ENCODE measurements around the gene TBC1D2B.
A peak's percentile ranks its signal among the peaks of the same experiment; 100 is the strongest.
"Not testable (repeated sequence)": the region's sequence is repeated elsewhere in the genome, so short reads cannot be mapped to it uniquely, and the experiment has no call there.

TBC1D2B gene

GRCh38 chr15:77996226-77996625 is 81.3 kb downstream of the TBC1D2B start:
- H3K14ac ChIP-seq (ENCODE audit: low read length); H2AK5ac ChIP-seq (ENCODE audit: low read length); H3K4ac ChIP-seq (ENCODE audit: low read depth, low read length); H2BK12ac ChIP-seq (ENCODE audit: low read length); H3K27ac ChIP-seq (ENCODE audit: low read depth, low read length); H3K23ac ChIP-seq (ENCODE audit: low read length); H3K27me3 ChIP-seq (ENCODE audit: insufficient read depth, low read length); H3K18ac ChIP-seq (ENCODE audit: low read length); H3K4me3 ChIP-seq (ENCODE audit: low read depth, low read length); DNase-seq; H4K8ac ChIP-seq (ENCODE audit: low read depth, low read length); H3K9me3 ChIP-seq (ENCODE audit: insufficient read depth, low read depth, low read length); H4K12ac ChIP-seq (ENCODE audit: low read depth, low read length); H2BK120ac ChIP-seq (ENCODE audit: insufficient read depth, low read length, poor library complexity); H3K4me2 ChIP-seq (ENCODE audit: low read length); H3K9ac ChIP-seq (ENCODE audit: low read length); H3K79me2 ChIP-seq (ENCODE audit: control insufficient read depth, insufficient read depth, low read length, poor library complexity); H2BK5ac ChIP-seq (ENCODE audit: low read depth, low read length, poor library complexity); H4K91ac ChIP-seq (ENCODE audit: low read depth, low read length); H2AFZ ChIP-seq (ENCODE audit: insufficient read depth, low read length, poor library complexity): not testable (repeated sequence)
- Histone ChIP-seq H3K36me3 (ENCODE audit: control insufficient read depth in 1 of 2, insufficient read depth in 2 of 2, low read length in 2 of 2) (peaks cover 10 to 12% of the 10 kb centered on the region in 2 experiments), H3K4me1 (ENCODE audit: control insufficient read depth in 1 of 2, insufficient read depth in 2 of 2, low read length in 2 of 2) (peaks cover 14% of the 10 kb centered on the region in 2 experiments), H3K79me1 (ENCODE audit: low read length) (peaks cover 11% of the 10 kb centered on the region)
- no CpG with 5 or more reads among the region's 8 CpGs for WGBS (ENCODE audit: extremely low coverage, insufficient coverage, insufficient read length)

DNA sequence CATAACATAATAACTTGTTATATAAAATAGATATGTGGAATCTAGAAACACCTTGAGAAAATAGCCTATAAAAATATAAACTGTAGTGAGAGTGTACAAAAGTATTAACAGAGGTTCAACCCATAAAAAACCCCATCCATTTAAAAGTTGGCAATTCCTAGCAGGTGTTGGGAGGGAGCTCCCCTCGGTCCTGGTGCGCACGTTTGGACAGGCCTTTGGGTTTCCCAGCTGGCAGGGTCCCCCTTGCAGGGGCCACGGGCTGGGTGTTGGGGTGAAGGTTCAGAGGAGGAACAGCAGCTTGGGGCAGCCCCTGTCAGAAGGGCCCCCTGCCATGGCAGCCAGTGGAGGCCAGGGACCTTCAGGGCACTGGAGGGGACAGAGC is 82.0 kb downstream of the TBC1D2B start:
- not testable (repeated sequence) for H3K4me2 ChIP-seq (ENCODE audit: low read length); H4K91ac ChIP-seq (ENCODE audit: low read depth, low read length); H4K12ac ChIP-seq (ENCODE audit: low read depth, low read length); H3K27ac ChIP-seq (ENCODE audit: low read depth, low read length); H3K79me2 ChIP-seq (ENCODE audit: control insufficient read depth, insufficient read depth, low read length, poor library complexity); H2BK120ac ChIP-seq (ENCODE audit: insufficient read depth, low read length, poor library complexity); H3K27me3 ChIP-seq (ENCODE audit: insufficient read depth, low read length); H3K9me3 ChIP-seq (ENCODE audit: insufficient read depth, low read depth, low read length); H3K4ac ChIP-seq (ENCODE audit: low read depth, low read length); H3K9ac ChIP-seq (ENCODE audit: low read length); H3K4me3 ChIP-seq (ENCODE audit: low read depth, low read length); H2BK5ac ChIP-seq (ENCODE audit: low read depth, low read length, poor library complexity); H4K8ac ChIP-seq (ENCODE audit: low read depth, low read length); H2AK5ac ChIP-seq (ENCODE audit: low read length); DNase-seq; H3K18ac ChIP-seq (ENCODE audit: low read length); H2BK12ac ChIP-seq (ENCODE audit: low read length); H2AFZ ChIP-seq (ENCODE audit: insufficient read depth, low read length, poor library complexity); H3K14ac ChIP-seq (ENCODE audit: low read length); H3K23ac ChIP-seq (ENCODE audit: low read length)
- Histone ChIP-seq H3K79me1 (ENCODE audit: low read length) (peaks cover 13% of the 10 kb centered on the region), H3K4me1 (ENCODE audit: control insufficient read depth in 1 of 2, insufficient read depth in 2 of 2, low read length in 2 of 2) (peaks cover 17 to 18% of the 10 kb centered on the region in 2 experiments), H3K36me3 (ENCODE audit: control insufficient read depth in 1 of 2, insufficient read depth in 2 of 2, low read length in 2 of 2) (peaks cover 7 to 12% of the 10 kb centered on the region in 2 experiments)
- WGBS (ENCODE audit: extremely low coverage, insufficient coverage, insufficient read length): no CpG with 5 or more reads among the region's 4 CpGs

- H2AFZ ChIP-seq (ENCODE audit: insufficient read depth, low read length, poor library complexity); H3K27me3 ChIP-seq (ENCODE audit: insufficient read depth, low read length); H3K9me3 ChIP-seq (ENCODE audit: insufficient read depth, low read depth, low read length); H4K8ac ChIP-seq (ENCODE audit: low read depth, low read length); H2AK5ac ChIP-seq (ENCODE audit: low read length); H3K4ac ChIP-seq (ENCODE audit: low read depth, low read length); H4K91ac ChIP-seq (ENCODE audit: low read depth, low read length); H3K18ac ChIP-seq (ENCODE audit: low read length); H4K12ac ChIP-seq (ENCODE audit: low read depth, low read length); H2BK120ac ChIP-seq (ENCODE audit: insufficient read depth, low read length, poor library complexity); H3K23ac ChIP-seq (ENCODE audit: low read length); H3K9ac ChIP-seq (ENCODE audit: low read length); H2BK12ac ChIP-seq (ENCODE audit: low read length); H3K14ac ChIP-seq (ENCODE audit: low read length); H3K27ac ChIP-seq (ENCODE audit: low read depth, low read length); H3K4me2 ChIP-seq (ENCODE audit: low read length); H3K4me3 ChIP-seq (ENCODE audit: low read depth, low read length); H2BK5ac ChIP-seq (ENCODE audit: low read depth, low read length, poor library complexity); H3K79me2 ChIP-seq (ENCODE audit: control insufficient read depth, insufficient read depth, low read length, poor library complexity): not testable (repeated sequence)
- WGBS (ENCODE audit: extremely low coverage, insufficient coverage, insufficient read length): no CpG with 5 or more reads among the region's 15 CpGs
- Histone ChIP-seq H3K36me3 (ENCODE audit: control insufficient read depth in 1 of 2, insufficient read depth in 2 of 2, low read length in 2 of 2) (peaks cover 7 to 12% of the 10 kb centered on the region in 2 experiments), H3K79me1 (ENCODE audit: low read length) (peaks cover 13% of the 10 kb centered on the region), H3K4me1 (ENCODE audit: control insufficient read depth in 1 of 2, insufficient read depth in 2 of 2, low read length in 2 of 2) (peaks cover 19 to 22% of the 10 kb centered on the region in 2 experiments)
- peak; percentile 92 to 98 for DNase-seq
Measured at GRCh38 chr15:77994893-77995536, 82.5 kb downstream of the TBC1D2B start.

DNA sequence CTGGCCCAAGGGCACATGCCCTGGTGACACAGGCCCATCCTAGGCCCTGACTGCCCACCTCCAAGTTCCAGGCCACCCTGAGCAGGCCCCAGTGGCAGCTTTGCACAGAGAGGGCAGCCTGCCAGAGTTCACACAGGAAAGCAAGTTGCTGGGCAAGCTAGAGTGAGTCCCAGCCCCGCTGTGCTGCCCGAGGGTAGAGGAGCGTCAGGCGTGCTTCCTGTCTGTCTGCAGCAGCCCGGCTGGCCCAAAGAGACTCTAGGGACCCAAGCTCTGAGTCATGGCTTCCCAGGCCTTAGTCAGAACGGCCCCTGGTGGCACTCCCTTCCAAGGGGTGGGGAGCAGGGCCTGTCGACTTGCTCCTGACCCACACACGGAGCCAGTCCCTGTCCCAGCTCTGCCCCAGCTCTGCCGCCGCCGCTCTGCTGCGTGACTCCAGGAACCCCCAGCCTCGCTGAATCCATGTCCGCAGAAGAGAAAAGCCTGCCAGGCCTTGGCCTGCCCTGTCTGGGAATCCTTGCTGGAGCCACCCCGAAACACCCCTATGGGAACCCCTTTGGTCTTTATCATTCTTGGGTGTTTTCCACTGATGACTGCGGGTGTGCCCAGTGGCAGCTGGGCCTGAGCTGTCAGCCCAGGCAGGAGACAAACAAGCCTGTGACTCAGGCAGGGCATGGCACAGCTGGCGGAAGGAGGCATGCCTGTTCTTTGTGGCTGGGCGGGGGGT is 83.4 kb downstream of the TBC1D2B start:
- peak overlapping the region; percentile 2 for H3K4ac ChIP-seq (ENCODE audit: low read depth, low read length)

More for the DNA sequence above, 83.4 kb downstream of the TBC1D2B start:
- H3K4me2 ChIP-seq (ENCODE audit: low read length); H3K23ac ChIP-seq (ENCODE audit: low read length); H3K9ac ChIP-seq (ENCODE audit: low read length); H3K9me3 ChIP-seq (ENCODE audit: insufficient read depth, low read depth, low read length); H4K12ac ChIP-seq (ENCODE audit: low read depth, low read length); H2AFZ ChIP-seq (ENCODE audit: insufficient read depth, low read length, poor library complexity); H3K4me3 ChIP-seq (ENCODE audit: low read depth, low read length); H3K27me3 ChIP-seq (ENCODE audit: insufficient read depth, low read length); H3K14ac ChIP-seq (ENCODE audit: low read length); H3K79me2 ChIP-seq (ENCODE audit: control insufficient read depth, insufficient read depth, low read length, poor library complexity): not testable (repeated sequence)
- H3K79me1 ChIP-seq (ENCODE audit: low read length): peaks cover 13% of the 10 kb centered on the region
- WGBS (ENCODE audit: extremely low coverage, insufficient coverage, insufficient read length): no CpG with 5 or more reads among the region's 18 CpGs
- H3K27ac ChIP-seq (ENCODE audit: low read depth, low read length): peak overlapping the region; percentile 66
- peak overlapping the region; percentile 67 for H3K18ac ChIP-seq (ENCODE audit: low read length)
- H2BK120ac ChIP-seq (ENCODE audit: insufficient read depth, low read length, poor library complexity): peak overlapping the region; percentile 47
- peak overlapping the region; percentile 80 for H4K91ac ChIP-seq (ENCODE audit: low read depth, low read length)
- peaks cover 7 to 12% of the 10 kb centered on the region in 2 experiments for H3K36me3 ChIP-seq (ENCODE audit: control insufficient read depth in 1 of 2, insufficient read depth in 2 of 2, low read length in 2 of 2)
- H2BK5ac ChIP-seq (ENCODE audit: low read depth, low read length, poor library complexity): peak overlapping the region; percentile 42
- H2AK5ac ChIP-seq (ENCODE audit: low read length): peak overlapping the region; percentile 39
- DNase-seq: peak; percentile 89 to 94
- peak overlapping the region; percentile 55 for H4K8ac ChIP-seq (ENCODE audit: low read depth, low read length)
- H3K4me1 ChIP-seq (ENCODE audit: control insufficient read depth in 1 of 2, insufficient read depth in 2 of 2, low read length in 2 of 2): peaks cover 19 to 23% of the 10 kb centered on the region in 2 experiments
- peak overlapping the region; percentile 56 for H2BK12ac ChIP-seq (ENCODE audit: low read length)

Data from trophoblast cell (in vitro differentiated cells and primary cell).